CD4-positive, alpha-beta T cell treated with Interleukin-15 for 1 hour (primary cell): ENCODE data around the gene CCR8.
"Not testable (repeated sequence)": the region's sequence is repeated elsewhere in the genome, so short reads cannot be mapped to it uniquely, and the experiment has no call there.

ENCODE experiments used
- DNase-seq: peaks from one replicate; pipeline ENCODE4 v3.0.0-alpha.2; 2020

Gene CCR8

DNA sequence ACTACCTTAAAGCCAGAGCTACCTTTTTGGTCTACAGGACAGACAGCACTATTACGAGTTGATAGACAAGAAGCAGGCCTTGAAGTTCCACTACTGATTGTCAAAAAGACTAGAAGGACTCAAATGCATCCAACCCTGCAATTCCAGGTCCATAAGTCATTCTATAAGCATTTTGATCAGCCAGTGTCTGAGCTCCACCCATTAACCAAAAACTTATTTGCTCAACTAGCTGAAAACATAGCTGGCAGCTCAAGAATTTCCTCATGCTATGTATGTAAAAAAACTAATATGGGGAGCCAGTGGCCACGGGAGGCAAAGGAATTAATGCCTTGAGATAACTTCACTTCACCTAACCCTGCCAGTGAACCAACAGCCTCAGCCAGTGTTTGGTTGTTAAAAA, 21.6 kb downstream of the CCR8 start:
- DNase-seq = not testable (repeated sequence)

DNA sequence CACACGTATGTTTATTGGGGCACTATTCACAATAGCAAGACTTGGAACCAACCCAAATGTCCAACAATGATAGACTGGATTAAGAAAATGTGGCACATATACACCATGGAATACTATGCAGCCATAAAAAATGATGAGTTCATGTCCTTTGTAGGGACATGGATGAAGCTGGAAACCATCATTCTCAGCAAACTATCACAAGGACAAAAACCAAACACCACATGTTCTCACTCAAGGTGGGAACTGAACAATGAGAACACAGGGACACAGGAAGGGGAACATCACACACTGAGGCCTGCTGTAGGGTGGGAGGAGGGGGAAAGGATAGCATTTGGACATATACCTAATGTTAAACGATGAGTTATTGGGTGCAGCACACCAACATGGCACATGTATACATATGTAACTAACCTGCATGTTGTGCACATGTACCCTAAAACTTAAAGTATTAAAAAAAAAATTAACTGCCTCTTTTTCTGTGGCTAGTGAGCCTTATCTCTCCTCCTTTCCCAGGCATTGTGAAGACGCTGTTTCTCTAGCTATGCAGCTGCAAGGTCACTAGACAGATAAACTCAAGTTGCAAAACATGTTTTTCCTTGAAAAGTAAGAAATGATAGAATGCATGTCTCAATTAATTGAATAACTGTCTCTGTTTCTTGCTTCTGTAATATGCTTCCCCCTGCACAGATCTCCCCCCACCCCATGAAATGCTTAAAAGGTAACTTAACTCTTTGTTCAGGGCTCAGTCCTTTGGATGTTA, 23.8 kb downstream of the CCR8 start:
- not testable (repeated sequence) for DNase-seq

DNA sequence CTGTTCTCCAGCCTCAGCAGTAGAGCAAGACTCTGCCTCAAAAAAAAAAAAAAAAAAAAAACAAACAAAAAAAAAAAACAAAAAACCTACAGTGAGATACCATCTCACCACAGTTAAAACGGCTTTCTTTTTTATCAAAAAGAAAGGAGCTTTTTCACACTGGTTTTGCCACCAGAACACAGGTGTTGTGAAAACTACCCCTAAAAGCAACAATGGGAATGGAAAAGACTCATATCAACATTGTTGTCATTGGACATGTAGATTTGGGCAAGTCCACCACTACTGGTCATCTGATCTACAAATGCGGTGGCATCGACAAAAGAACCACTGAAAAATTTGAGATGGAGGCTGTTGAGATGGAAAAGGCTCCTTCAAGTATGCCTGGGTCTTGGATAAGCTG, 28.8 kb downstream of the CCR8 start:
- DNase-seq = no peak

DNA sequence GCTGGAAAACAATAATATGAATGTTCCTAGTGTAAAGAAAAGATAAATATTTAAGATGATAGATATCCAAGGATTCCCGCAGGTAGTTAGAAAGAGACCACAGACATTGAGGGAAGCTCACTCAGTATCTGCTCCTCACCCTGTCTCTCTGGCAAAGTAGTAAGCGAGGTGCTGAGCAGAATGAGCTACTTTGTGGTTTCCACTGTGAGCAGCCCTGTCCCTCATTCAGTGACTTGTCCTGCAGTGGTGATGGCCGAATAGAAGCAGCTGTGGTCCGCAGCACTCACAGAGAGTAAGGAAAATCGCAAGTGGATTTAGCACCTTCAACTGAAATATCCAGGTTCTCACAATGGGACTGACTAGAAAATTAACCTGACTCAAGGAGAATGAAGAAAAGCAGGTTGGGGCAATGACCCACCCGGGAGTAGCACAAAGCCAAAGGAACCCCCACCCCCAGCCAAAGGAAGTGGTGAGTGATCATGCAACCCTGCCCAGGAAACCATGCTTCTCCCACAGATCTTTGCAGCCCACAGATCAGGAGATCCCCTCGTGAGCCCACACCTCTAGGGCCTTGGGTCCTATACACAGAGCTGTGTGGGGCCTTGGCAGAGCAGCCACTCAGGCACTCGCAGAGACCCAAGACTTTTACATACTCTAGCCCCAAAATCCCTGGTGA, 31.9 kb downstream of the CCR8 start:
- DNase-seq = peak; percentile 40

DNA sequence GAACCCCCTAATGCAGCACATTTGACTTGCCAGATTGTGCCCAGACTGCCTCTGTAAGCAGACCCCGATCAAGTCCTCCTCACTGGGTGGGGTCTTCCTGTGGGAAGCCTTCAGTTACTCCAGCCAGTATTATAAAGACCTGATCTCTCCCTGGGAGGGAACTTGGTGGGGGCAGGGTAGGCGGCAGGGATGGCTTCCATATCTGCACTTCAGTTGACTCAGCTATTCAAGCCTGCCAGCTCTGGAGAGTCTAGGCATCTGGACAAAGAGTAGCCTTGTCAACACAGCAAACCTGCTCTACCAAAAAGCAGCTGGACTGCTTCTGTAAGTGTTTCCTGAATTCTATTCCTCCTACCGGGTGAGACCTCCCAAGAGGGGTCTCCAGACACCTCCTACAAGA, 32.7 kb downstream of the CCR8 start:
- no peak for DNase-seq

DNA sequence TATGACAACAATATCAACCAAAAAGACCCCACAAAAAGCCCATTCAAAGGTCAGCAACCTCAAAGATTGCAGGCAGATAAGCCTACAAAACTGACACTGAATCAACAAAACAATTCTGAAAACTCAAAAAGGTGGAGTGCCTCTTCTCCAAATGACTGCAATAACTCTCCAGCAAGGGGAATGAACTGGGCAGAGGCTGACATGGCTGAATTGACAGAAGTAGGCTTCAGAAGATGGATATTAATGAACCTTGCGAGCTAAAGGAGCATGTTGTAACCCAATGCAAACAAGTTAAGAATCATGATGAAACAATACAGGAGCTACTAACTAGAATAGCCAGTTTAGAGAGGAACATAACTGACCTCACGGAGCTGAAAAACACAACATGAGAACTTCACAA, 33.3 kb downstream of the CCR8 start:
- DNase-seq = no peak

DNA sequence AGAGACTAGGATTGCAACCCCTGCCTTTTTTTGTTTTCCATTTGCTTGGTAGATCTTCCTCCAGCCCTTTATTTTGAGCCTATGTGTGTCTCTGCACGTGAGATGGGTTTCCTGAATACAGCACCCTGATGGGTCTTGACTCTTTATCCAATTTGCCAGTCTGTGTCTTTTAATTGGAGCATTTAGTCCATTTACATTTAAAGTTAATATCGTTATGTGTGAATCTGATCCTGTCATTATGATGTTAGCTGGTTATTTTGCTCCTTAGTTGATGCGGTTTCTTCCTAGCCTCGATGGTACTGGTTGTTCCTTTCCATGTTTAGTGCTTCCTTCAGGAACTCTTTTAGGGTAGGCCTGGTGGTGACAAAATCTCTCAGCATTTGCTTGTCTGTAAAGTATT, 40.9 kb downstream of the CCR8 start:
- DNase-seq = not testable (repeated sequence)

DNA sequence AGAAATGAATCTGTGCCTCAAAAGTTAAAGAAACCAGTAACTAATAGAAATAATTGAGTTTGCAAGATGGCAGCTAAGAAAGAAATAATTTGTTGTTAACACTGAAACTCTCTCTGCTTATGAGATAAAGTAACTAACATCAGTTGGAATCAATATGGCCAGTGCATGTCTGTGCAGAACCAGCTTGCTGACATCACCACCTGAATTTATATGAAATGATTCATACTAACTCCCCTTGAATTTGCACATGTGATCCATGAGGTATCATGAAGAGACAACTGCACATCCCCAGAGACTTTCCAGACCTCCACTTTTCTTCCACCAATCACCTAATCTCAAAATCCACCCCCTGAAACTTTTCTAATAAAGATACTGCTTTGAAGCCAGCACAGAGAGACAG, 43.3 kb downstream of the CCR8 start:
- DNase-seq = no peak

DNA sequence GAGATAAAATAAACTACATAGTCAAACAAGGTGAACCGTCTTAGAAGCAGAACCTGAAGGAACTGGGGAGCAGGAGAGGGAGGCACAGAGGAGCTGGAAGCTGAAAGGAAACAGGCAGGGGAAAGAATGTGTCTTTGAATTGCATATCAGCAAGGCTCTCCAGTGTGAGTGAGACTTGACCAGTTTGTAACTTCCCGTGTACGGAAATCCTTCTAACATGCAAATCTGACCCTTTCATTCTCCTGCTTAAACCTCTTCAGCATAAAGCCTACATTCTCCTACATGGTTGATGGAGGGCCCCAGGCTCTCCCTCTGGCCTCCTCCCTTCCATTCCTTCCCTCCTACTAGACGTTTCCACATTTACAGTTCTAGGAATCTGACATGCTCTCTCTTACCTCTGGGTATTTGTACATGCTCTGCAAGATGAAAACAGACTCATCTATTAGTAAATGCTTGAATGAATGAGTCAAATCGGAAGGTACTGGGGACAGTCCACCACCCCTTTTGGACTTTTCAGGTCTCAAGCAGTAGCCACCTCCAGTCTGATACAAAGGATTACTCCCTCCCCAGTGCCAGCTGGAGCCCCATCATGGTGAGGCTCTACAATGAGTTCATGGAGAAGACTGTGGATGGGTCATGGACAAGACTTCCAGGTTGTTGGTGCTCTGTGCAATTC, 47.6 kb downstream of the CCR8 start:
- no peak for DNase-seq

DNA sequence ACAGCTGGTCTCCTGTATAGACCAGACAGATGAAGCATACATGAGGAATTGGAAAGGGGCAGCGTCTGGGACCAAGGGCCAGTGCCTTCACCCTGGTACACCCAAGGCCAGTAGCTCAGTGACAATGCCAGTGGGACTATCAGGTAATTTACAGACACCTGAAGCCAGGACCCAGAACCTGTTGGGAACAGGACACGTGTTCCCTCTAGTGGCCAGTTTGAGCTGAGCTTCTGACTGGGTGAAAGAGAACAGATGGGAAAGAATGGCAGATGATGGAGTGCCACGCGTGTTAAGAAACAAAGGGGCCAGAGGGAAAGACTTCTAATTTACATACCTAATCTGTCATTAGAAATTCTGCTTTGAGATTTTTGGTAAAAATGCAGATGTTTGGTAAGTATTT, 48.6 kb downstream of the CCR8 start:
- DNase-seq = peak; percentile 59

DNA sequence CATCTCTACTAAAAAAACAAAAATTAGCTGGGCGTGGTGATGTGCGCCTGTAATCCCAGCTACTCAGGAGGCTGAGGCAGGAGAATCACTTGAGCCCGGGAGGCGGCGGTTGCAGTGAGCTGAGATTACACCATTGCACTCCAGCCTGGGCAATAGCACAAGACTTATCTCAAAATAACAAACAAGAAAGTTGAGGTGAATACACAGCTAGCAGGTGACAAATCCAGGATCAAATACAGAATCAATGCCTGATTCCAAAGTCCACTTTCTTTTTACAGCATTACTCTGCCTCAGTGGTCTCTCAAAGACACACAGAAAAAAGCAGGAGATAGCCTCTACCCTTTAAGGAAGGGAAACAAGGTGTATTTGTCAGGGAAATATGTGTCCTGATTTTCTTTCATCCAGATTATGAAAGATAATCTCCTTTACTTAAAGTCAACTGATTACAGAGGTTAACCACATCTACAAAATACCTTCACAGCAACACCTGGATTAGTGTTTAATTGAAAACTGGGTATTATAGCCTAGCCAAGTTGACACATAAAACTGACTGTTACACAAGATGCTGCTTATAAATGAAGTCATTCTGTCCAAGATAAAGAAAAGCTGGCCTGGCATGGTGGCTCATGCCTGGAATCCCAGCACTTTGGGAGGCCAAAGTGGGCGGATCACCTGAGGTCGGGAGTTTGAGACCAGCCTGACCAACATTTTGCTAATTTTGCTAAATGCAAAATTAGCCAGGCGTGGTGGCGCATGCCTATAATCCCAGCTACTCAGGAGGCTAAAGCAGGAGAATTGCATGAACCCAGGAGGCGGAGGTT, 49.7 kb downstream of the CCR8 start:
- DNase-seq = no peak

DNA sequence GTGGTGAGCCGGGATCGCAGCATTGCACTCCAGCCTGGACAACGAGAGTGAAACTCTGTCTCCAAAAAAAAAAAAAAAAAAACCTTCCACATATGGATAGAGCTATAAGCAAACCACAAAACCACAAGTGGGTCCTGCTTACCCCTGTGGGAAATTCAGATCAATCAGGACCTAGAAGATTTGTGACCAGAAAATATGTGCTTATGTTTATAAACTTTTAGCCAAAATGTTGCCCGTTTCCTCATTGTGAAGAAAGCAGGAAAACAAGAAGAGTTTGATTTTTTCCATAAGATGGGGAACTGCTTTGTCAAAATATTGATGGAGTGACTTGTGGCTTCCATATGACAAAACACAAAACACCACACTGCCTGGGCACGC, 50.3 kb downstream of the CCR8 start:
- DNase-seq = no peak

DNA sequence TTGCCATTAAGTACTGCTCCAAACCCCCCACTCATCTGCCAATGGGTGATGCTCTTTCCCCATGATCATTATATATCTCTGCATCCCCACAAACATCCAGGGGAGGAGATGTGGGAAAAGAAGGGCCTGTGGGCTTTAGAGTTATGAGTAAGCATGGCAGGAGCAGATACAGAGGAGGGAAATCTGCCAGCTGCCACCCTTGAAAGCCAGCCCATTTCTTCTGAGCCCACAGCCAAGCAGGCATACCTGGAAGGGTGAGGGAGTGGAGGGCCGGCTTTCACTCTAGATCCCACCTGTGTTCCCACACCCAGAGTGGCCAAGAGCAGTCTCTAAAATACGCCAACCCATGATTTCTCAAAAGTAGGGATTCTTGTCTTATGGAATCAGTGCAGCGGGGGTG, 51.9 kb downstream of the CCR8 start:
- no peak for DNase-seq
